SK-N-MC (cell line): Measurements from ENCODE around the gene ADAMTS12.

Experiments used
- DNase-seq: peaks from one replicate; pipeline ENCODE4 v3.0.0-alpha.2; 2011; ENCODE audit warnings: low read depth, low spot score
- H3K27ac ChIP-seq: fragments of 200-600 bp; sonication (generic); 2 replicates; pipeline ENCODE4 v1.5.1; 2016; ENCODE audit warnings: mixed run types
- H3K36me3 ChIP-seq: fragments of 200-600 bp; sonication (generic); 2 replicates; pipeline ENCODE4 v1.6.1; 2017; ENCODE audit warnings: antibody characterized with exemption, low read length, mixed read lengths; ENCODE audit not compliant: insufficient read depth
- H3K4me3 ChIP-seq: fragments of 200-600 bp; sonication (generic); 2 replicates; pipeline ENCODE4 v1.5.1; 2016
- H3K9ac ChIP-seq: fragments of 200-600 bp; sonication (generic); 2 replicates; pipeline ENCODE4 v1.8.0; 2017; ENCODE audit warnings: mixed run types, mixed read lengths; ENCODE audit not compliant: insufficient read length
- H3K9me3 ChIP-seq: fragments of 200-600 bp; sonication (generic); 2 replicates; pipeline ENCODE4 v1.6.1; 2017; ENCODE audit warnings: low read depth, mild to moderate bottlenecking, antibody characterized with exemption, low read length, moderate library complexity, mixed read lengths
- EZH2 ChIP-seq: fragments of 200-600 bp; sonication (generic); IDR thresholded peaks from one replicate; pipeline ENCODE4 v1.6.1; 2017; ENCODE audit warnings: antibody characterized with exemption
- FOXP2 ChIP-seq: optimal IDR thresholded peaks from 2 replicates; pipeline ENCODE3; 2011; ENCODE audit warnings: mild to moderate bottlenecking, moderate library complexity; ENCODE audit not compliant: insufficient read depth; ENCODE audit errors: extremely low read length, control extremely low read depth
- POLR2AphosphoS5 ChIP-seq: IDR thresholded peaks from 2 replicates; pipeline ENCODE4 v1.6.1; 2012; ENCODE audit warnings: mild to moderate bottlenecking, low read depth, low read length, borderline replicate concordance

Gene ADAMTS12

GRCh38 chr5:33842456-33842855, 49.3 kb downstream of the ADAMTS12 start:
- Histone ChIP-seq H3K4me3 (no peak overlapping the region), H3K27ac (no peak overlapping the region), H3K36me3 (no peaks in the 10 kb centered on the region), H3K9ac (no peak overlapping the region), H3K9me3 (no peaks in the 10 kb centered on the region)
- no peak for DNase-seq
- TF ChIP-seq EZH2: no peak
- TF ChIP-seq FOXP2: no peak
- no peak for TF ChIP-seq POLR2AphosphoS5

GRCh38 chr5:33841891-33842290, 49.9 kb downstream of the ADAMTS12 start:
- DNase-seq: no peak
- Histone ChIP-seq H3K36me3 (no peaks in the 10 kb centered on the region), H3K4me3 (no peak overlapping the region), H3K9me3 (no peaks in the 10 kb centered on the region), H3K27ac (no peak overlapping the region), H3K9ac (no peak overlapping the region)
- TF ChIP-seq EZH2 (no peak), POLR2AphosphoS5 (no peak), FOXP2 (no peak)

DNA sequence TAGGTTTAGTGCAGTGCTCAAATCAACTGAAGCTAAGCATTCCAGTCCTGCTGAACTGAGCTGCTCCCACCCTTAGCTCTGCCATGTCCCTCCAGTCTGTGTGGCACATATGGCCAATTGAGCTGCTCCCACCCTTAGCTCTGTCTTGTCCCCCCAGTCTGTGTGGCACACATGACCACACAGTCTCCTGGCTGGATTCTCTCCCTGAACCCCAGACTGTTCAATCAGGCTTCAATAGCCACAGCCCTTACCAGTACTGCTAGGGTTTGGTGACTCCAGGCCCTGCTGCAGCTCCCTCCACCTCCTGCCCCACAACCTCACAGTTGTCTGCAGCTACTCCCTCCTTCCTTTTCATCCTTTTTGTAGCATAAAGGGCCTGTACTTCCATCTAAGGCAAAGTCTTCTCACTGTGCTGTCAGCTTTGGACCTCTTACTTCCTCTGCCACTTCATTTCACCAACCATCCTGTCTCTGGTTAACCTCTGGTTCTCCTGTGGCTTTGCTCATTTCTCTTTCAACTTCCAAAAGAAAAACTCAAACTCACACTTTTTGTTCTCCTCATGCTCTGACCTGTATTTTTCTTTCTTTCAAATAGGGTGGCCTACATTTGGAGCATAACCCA, 50.8 kb downstream of the ADAMTS12 start:
- Histone ChIP-seq H3K9me3 (no peaks in the 10 kb centered on the region), H3K4me3 (no peak overlapping the region), H3K36me3 (no peaks in the 10 kb centered on the region), H3K9ac (no peak overlapping the region), H3K27ac (no peak overlapping the region)
- TF ChIP-seq EZH2: no peak
- TF ChIP-seq FOXP2: no peak
- TF ChIP-seq POLR2AphosphoS5: no peak
- no peak for DNase-seq

GRCh38 chr5:33837301-33837700, 54.5 kb downstream of the ADAMTS12 start:
- Histone ChIP-seq H3K4me3 (no peak overlapping the region), H3K9me3 (no peaks in the 10 kb centered on the region), H3K36me3 (no peaks in the 10 kb centered on the region), H3K27ac (no peak overlapping the region), H3K9ac (no peak overlapping the region)
- TF ChIP-seq FOXP2 (no peak), POLR2AphosphoS5 (no peak), EZH2 (no peak)
- DNase-seq: no peak

DNA sequence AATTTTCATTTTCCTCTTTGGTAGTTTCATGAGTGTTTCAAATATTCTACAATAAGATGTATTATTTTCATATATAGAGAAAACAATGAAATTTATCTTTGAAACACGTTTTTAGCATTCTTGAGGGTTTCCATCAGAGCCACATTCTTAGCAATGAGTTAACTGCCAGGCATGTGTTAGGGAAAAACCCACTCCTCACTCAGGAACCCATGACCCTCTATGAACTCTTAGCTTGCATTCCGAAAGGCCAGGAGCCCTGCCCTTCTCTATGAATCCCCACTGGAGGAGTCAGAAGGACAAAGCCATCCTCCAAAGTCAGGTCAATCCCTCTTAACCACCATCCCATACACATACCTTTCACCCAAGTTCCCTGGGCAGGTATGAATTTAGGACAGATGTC, 57.5 kb downstream of the ADAMTS12 start:
- TF ChIP-seq POLR2AphosphoS5 (no peak), FOXP2 (no peak), EZH2 (no peak)
- no peak overlapping the region for H3K9ac ChIP-seq
- H3K9me3 ChIP-seq: no peaks in the 10 kb centered on the region
- H3K27ac ChIP-seq: no peak overlapping the region
- H3K36me3 ChIP-seq: no peaks in the 10 kb centered on the region
- H3K4me3 ChIP-seq: no peak overlapping the region
- no peak for DNase-seq

DNA sequence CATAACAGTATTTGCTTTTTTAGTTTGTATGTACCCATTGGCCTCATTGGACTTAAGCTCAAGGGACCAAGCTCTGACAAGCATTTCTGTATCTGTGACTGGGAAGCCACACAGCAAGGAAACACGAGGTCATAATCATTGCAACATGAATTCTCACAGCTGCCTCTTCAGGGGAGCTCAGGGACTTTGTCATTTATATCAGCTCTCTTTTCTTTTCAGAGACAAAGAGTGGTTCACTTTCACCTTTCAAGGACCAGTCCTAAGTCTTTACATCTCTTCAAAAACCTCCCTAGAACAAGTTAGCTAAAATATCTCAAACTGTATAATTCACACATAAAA, 58.6 kb downstream of the ADAMTS12 start:
- no peaks in the 10 kb centered on the region for H3K9me3 ChIP-seq
- no peak overlapping the region for H3K27ac ChIP-seq
- TF ChIP-seq FOXP2: no peak
- no peak for TF ChIP-seq POLR2AphosphoS5
- TF ChIP-seq EZH2: no peak
- DNase-seq: no peak
- H3K4me3 ChIP-seq: no peak overlapping the region
- H3K9ac ChIP-seq: no peak overlapping the region
- no peaks in the 10 kb centered on the region for H3K36me3 ChIP-seq

DNA sequence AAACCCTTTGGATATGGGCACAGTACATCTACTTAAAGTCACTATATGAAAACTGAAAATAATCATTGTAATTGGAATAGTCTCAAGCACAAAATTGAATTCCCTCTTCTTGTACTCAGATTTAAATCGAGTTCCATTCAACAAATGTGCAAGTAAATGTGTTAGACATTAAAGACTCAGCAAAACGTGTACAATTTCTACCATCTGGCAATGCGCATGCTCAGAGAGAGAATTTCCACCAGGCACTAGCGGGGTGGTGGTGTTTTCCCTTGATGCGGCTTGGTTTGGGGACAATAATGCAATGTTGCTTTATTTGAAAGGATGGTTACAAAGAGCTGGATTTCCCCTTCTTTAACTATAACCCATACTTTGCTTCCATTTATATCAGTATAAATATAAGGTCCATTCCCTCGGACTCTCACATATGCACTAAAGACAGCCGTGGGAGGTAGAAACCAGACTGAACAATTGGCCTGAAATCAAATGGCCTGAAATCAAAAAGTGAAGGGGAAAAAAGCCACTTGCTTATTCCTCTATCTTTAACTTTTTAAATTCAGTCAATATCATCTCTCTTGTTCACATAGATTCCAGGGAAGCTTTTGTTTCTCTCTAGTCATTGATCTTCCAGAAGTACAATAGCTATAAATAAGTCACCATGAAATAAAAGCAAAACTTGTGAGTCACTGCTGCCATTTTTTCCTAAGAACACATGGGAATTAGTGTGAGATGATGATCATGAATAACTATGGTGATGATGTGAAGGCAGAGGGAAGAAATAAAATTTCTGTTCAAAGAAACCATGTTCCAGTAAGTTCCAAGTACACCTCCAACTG, 59.2 kb downstream of the ADAMTS12 start:
- Histone ChIP-seq H3K36me3 (no peaks in the 10 kb centered on the region), H3K9me3 (no peaks in the 10 kb centered on the region), H3K4me3 (no peak overlapping the region), H3K27ac (no peak overlapping the region), H3K9ac (no peak overlapping the region)
- TF ChIP-seq EZH2 (no peak), POLR2AphosphoS5 (no peak), FOXP2 (no peak)
- no peak for DNase-seq

DNA sequence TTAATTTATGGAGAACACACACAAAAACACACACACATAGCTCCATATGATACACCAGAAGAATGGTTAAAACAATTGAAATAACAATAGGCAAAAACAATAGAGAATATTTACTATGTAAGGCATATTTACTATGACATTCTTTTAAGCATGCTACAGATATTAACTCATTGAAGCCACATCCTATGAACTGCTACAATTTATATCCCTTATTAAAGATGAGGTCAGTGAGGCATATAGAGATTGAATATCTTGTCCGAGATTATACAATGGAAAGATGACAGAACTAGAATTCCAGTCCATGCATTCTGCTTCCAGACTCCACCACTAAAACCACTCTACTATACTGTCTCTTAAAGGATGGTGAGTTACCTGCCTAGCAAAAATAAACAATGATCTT, 60.7 kb downstream of the ADAMTS12 start:
- Histone ChIP-seq H3K9ac (no peak overlapping the region), H3K36me3 (no peaks in the 10 kb centered on the region), H3K4me3 (no peak overlapping the region), H3K9me3 (no peaks in the 10 kb centered on the region), H3K27ac (no peak overlapping the region)
- no peak for DNase-seq
- TF ChIP-seq FOXP2 (no peak), POLR2AphosphoS5 (no peak), EZH2 (no peak)

DNA sequence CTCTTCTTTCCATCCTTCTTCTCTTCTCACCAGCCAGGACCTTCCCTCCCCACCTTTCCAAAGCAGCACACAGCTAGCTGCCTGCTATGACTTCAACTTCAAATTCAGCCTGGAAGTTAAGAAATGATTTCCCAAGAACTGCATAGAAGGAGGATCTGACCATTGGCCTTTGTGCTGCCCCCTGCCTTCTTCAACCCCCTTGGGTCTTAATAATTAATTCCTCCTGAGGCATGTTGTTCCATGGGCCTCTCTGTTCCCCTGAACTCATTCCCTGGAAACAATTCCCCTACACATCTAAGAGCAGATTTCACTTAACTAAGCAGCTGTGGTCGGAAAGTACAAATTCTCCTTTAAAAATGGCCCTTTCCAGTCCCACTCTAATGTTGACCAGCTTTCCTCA, 62.4 kb downstream of the ADAMTS12 start:
- Histone ChIP-seq H3K4me3 (no peak overlapping the region), H3K36me3 (no peaks in the 10 kb centered on the region), H3K27ac (no peak overlapping the region), H3K9me3 (no peaks in the 10 kb centered on the region), H3K9ac (no peak overlapping the region)
- no peak for DNase-seq
- TF ChIP-seq POLR2AphosphoS5 (no peak), EZH2 (no peak), FOXP2 (no peak)
